ENCODE results near the gene SSX2IP.
"Not testable (repeated sequence)": the region's sequence is repeated elsewhere in the genome, so short reads cannot be mapped to it uniquely, and the experiment has no call there.

The SSX2IP gene

DNA sequence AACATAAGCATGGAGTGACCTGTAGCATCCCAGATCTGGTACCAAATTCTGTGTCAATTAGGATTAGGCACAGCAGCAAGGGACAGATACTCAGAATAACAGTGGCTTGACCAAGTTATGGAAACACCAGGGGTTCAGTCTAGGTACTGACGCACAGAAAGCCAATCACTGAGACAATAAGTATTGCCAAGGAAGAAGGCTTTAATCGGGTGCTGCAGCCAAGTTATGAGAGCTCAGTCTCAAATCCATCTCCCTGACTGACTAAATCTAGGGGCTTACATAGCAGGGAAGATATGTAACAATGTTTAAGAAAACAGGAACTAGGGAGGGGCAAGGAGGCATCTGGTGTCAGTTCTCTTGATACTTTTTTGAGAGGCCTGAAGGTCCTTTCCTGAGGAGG is 76.4 kb downstream of the SSX2IP start:
- Mint-ChIP-seq H3K27ac (no peak overlapping the region), H3K4me1 (ENCODE audit: low read depth in 2 of 2) (no peaks in the 10 kb centered on the region), H3K9me3 (no peaks in the 10 kb centered on the region), H3K4me3 (no peak overlapping the region), H3K27me3 (peaks cover 8 to 34% of the 10 kb centered on the region in 2 donors), H3K36me3 (ENCODE audit: insufficient read depth) (no peaks in the 10 kb centered on the region)
- no peak for DNase-seq
- ATAC-seq (replicated peaks), result no peak

DNA sequence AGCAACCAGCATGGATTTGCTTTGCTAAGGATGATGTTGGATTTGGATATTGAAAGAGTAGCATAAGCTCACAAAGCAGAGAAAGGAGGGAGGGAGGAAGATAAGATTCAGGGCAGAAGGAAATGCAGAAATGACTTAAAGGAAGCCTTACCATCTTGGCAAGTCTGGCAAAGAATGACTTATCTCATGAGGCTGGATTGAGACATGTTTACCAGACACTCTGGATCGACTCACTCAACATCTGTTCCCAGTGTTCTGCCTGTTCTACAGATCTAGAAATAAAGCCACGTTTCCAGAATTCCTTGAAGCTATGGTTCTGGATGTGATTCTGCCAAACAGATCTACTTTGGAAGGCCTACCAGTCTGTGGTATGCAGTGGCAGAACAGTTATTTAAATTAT is 77.2 kb downstream of the SSX2IP start:
- H3K9me3 Mint-ChIP-seq, result no peaks in the 10 kb centered on the region
- H3K4me3 Mint-ChIP-seq, result no peak overlapping the region
- peaks cover 8 to 34% of the 10 kb centered on the region in 2 donors for H3K27me3 Mint-ChIP-seq
- no peak for DNase-seq
- no peaks in the 10 kb centered on the region for H3K36me3 Mint-ChIP-seq (ENCODE audit: insufficient read depth)
- ATAC-seq (replicated peaks), result no peak
- H3K27ac Mint-ChIP-seq, result no peak overlapping the region
- H3K4me1 Mint-ChIP-seq (ENCODE audit: low read depth in 2 of 2), result no peaks in the 10 kb centered on the region

DNA sequence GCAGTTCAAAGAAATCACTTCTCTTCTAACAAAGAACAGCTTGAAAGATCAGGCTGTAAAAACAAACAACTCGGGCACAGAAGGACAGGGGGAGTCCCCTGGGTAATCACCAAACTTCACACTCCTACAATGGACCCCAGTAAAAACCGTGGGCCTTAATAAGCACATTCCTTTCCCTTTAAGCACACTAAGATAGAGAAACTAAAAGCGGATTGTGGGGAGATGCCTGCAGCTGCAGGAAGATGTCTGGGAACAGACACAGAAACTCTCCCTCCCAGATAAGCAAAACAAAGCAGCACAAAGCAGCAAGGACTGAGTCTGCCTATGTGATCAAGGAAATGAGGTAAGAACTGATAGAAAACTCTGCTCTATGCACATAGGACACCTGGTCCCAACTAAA is 78.5 kb downstream of the SSX2IP start:
- ATAC-seq (replicated peaks), result no peak
- no peak overlapping the region for H3K4me3 Mint-ChIP-seq
- DNase-seq, result no peak

DNA sequence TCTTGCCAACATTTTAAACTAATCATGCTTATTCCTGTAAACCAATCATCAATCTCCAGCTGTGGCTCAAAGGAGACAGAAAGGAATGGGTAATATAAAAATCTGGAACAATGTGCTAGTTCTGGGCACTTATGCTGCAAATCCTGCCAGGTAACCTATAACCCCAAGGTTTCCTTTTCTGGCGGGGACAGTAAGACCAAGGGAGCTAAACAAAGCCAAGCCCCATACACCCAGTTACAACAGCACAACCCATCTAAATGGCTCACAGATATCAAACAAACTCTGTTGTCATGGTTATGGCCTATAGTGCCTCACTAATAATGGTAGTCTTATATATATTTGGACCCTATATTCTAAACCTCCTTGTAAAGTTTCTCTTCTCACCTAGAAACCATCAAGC is 79.2 kb downstream of the SSX2IP start:
- peaks cover under 1 to 4% of the 10 kb centered on the region in 2 donors for H3K9me3 Mint-ChIP-seq
- no peaks in the 10 kb centered on the region for H3K4me1 Mint-ChIP-seq (ENCODE audit: low read depth in 2 of 2)
- H3K27me3 Mint-ChIP-seq, result peaks cover 14 to 35% of the 10 kb centered on the region in 2 donors
- DNase-seq, result no peak
- no peak overlapping the region for H3K27ac Mint-ChIP-seq
- no peaks in the 10 kb centered on the region for H3K36me3 Mint-ChIP-seq (ENCODE audit: insufficient read depth)
- no peak overlapping the region for H3K4me3 Mint-ChIP-seq
- no peak for ATAC-seq (replicated peaks)

More for the DNA sequence above, 78.5 kb downstream of the SSX2IP start:
- Mint-ChIP-seq H3K4me1 (ENCODE audit: low read depth in 2 of 2) (no peaks in the 10 kb centered on the region), H3K27ac (no peak overlapping the region), H3K27me3 (peaks cover 10 to 34% of the 10 kb centered on the region in 2 donors), H3K9me3 (no peaks in the 10 kb centered on the region), H3K36me3 (ENCODE audit: insufficient read depth) (no peaks in the 10 kb centered on the region)

DNA sequence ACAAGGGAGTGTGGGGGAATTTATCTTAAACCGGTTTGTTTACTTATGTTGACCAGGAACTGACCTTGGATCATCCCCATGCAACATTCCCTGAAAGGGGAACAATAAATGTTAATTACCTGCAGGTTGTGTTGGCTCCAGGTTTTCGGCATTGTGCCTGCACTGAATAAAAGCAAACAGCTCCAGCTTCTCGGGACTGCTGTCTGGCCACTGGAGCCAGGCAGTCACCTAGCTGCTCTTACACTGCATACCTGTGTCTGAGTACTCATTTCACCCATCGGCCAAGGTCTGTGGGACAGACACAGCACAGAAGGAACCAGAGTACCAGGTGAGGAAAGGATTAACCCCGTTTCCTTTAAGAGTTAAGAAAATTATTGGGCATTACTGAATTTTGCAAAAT is 83.3 kb downstream of the SSX2IP start:
- Mint-ChIP-seq H3K9me3 (peaks cover 7 to 11% of the 10 kb centered on the region in 2 donors), H3K36me3 (ENCODE audit: insufficient read depth) (no peaks in the 10 kb centered on the region), H3K27me3 (peaks cover 6 to 36% of the 10 kb centered on the region in 2 donors), H3K4me3 (no peak overlapping the region), H3K4me1 (ENCODE audit: low read depth in 2 of 2) (no peaks in the 10 kb centered on the region), H3K27ac (no peak overlapping the region)
- ATAC-seq (replicated peaks) (no peak), DNase-seq (no peak)

DNA sequence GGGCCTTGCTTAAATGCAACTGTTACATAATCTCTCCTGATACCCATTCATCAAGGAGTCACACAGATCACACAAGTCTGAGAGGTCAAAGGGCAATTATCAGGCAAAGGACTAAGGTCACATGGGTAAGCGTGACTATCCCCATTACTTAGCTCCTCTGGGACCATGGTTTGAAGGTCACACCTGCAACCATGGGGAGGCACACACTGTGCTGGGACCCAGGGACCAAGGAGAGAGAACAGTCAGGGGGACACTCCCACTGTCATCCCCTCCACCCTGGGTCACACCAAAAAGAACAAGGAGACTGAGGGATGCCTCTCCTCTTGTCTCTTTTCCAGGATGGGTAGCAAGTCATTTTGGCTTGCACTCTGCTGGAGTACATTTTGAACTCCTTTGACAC is 85.1 kb downstream of the SSX2IP start:
- Mint-ChIP-seq H3K27me3 (peaks cover 6 to 20% of the 10 kb centered on the region in 2 donors), H3K4me1 (ENCODE audit: low read depth in 2 of 2) (no peaks in the 10 kb centered on the region), H3K36me3 (ENCODE audit: insufficient read depth) (no peaks in the 10 kb centered on the region), H3K27ac (no peak overlapping the region), H3K9me3 (peaks cover 7 to 11% of the 10 kb centered on the region in 2 donors), H3K4me3 (no peak overlapping the region)
- DNase-seq (no peak), ATAC-seq (replicated peaks) (no peak)

DNA sequence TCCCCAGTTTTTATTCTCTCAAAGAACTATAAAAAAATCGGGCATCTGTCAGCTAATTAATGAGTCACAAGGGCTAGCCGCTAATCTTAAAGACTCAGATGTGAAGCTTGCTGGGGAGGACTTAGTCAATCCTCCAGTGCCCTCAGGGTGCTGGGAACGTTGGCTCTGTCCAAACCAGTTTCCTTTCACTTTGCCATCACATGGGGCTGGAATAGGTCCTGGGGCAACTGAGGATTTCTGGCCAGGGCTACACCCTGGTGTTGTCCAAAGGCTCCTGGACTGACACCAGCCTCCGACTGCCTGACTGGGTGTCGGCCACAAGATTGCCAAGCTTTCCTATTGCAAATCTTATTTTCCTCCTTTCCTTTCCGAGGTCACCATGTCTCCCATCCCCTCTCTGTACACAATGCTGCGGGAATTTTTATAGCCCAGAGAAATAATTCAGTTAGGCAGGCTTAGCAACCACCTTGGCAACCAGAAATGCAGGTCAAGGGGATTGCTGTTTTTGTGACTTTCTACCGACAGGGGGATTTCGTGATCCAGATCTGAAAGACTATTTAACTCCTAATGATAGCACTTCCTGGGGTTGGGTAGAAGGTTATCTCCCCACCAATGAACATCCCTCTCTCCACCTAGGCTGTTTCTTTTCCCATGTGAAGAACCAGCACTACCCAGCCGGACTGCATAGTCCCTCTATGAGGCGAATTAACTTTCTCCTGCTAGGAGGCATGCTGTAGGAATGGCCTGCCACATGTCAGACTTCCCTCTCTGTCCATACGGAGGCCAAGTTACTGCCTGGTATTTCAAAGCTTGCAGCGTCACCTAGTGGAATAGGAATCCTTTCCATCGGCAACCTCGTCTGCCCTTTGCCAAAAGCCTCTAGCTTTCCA is 86.1 kb downstream of the SSX2IP start:
- no peaks in the 10 kb centered on the region for H3K36me3 Mint-ChIP-seq (ENCODE audit: insufficient read depth)
- no peak overlapping the region for H3K27ac Mint-ChIP-seq
- H3K4me1 Mint-ChIP-seq (ENCODE audit: low read depth in 2 of 2), result no peaks in the 10 kb centered on the region

DNA sequence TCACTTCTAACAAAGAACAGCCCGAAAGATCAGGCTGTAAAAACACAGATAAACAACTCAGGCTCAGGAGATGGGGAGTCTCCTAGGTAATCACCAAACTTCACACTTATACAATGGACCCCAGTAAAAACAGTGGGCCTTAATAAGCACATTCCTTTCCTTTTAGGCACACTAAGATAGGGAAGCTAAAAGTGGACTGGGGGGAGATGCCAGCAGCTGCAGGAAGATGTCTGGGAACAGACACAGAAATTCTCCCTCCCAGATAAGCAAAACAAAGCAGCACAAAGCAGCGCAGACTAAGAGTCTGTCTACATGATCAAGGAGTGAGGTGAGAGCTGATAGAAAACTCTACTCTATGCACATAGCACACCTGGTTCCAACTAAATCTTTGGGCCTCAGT is 87.0 kb downstream of the SSX2IP start:
- Mint-ChIP-seq H3K27me3 (peaks cover 6 to 20% of the 10 kb centered on the region in 2 donors), H3K4me1 (ENCODE audit: low read depth in 2 of 2) (no peaks in the 10 kb centered on the region), H3K36me3 (ENCODE audit: insufficient read depth) (no peaks in the 10 kb centered on the region), H3K27ac (no peak overlapping the region), H3K9me3 (peaks cover 7 to 11% of the 10 kb centered on the region in 2 donors), H3K4me3 (no peak overlapping the region)
- DNase-seq (no peak), ATAC-seq (replicated peaks) (no peak)

More for the DNA sequence above, 86.1 kb downstream of the SSX2IP start:
- Mint-ChIP-seq H3K27me3 (peaks cover 6 to 20% of the 10 kb centered on the region in 2 donors), H3K9me3 (peaks cover 7 to 11% of the 10 kb centered on the region in 2 donors), H3K4me3 (no peak overlapping the region)
- DNase-seq, result no peak
- ATAC-seq (replicated peaks), result no peak

DNA sequence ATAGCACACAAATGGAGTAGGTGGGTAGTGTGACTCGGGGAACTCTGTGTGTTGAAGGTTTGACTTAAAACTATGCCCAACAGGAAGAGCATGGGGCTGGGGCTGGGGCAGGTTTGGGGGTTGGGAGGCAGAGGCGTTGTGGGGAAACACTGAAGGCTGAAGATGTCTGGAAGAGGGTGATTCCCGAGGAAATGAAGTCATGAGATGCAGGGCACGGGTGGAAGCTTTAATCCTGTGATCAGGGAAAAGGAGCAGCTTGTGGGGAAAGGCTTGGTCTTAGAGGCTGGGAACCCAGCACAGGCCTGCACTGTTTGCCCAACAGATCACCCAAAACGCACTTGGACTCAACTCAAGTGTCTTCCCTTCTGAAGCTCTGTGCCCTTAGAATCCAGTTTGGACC is 89.5 kb downstream of the SSX2IP start:
- Mint-ChIP-seq H3K9me3 (peaks cover 4% of the 10 kb centered on the region in 2 donors), H3K36me3 (ENCODE audit: insufficient read depth) (no peaks in the 10 kb centered on the region), H3K4me1 (ENCODE audit: low read depth in 2 of 2) (no peaks in the 10 kb centered on the region), H3K27me3 (peaks cover 0 to 16% of the 10 kb centered on the region in 2 donors), H3K4me3 (no peak overlapping the region), H3K27ac (no peak overlapping the region)
- DNase-seq (no peak), ATAC-seq (replicated peaks) (no peak)

DNA sequence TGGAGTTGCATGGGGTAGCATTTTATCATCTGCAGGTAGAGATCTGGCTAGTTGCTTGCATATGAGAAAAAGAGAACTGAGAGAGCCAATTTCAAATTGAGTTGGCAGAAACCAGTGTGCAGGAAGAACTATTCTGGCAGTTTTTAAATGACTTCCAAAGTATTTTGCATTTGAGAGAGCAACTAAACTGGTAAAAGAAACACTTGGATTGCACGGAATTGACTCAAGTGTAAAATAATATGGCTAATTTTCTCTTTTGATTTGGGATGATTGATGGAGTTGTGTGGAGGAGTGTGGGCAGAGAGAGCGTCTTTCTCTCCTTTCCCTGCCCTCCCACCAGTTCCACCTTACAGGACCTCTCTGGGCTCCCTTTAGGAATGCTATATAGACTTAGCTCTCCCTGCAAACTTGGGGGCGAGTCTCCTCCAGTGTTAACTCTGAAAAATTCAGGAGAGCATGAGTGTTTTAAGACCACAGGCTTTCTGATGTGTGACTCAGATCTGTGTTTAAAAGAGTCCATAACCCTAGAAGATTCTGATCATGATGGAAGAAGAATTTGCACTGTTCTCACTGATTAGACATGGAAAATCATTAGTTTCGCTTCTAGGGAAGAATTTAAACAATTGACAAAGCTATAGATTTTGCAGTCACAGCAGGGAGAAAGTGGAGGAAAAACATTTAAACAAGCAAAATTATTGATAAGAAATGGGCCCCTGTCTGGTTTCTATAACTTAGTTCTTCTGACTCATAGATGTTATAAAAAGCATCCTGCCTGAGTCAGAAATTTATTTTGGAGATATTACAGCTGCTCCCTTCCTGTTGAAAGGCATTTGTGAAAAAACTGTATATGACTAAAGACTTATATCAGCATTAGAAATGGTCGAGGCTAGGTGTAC is 91.2 kb downstream of the SSX2IP start:
- DNase-seq, result no peak
- H3K36me3 Mint-ChIP-seq (ENCODE audit: insufficient read depth), result no peaks in the 10 kb centered on the region
- H3K9me3 Mint-ChIP-seq, result no peaks in the 10 kb centered on the region
- no peaks in the 10 kb centered on the region for H3K4me1 Mint-ChIP-seq (ENCODE audit: low read depth in 2 of 2)
- H3K4me3 Mint-ChIP-seq, result no peak overlapping the region
- ATAC-seq (replicated peaks), result no peak
- H3K27ac Mint-ChIP-seq, result no peak overlapping the region
- peaks cover 0 to 7% of the 10 kb centered on the region in 2 donors for H3K27me3 Mint-ChIP-seq

DNA sequence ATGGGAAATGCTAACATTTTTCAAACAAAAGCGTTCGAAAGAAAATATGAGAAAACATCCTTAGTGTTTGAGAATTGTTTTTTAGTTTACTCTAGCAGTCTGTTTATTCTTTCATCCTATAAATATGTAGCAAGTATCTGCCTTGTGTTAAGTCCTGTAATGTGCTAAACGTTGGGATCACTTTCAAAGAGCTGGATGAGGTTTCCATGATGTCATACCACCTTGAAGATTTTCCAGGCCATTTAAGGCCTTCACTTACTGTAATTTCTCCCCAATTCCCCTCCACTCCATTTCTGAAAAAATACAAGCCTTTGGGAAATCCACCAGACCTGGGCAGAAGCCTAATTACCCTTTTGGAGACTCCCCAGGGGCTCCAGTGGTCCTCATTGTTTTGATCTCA is 91.8 kb downstream of the SSX2IP start:
- H3K4me3 Mint-ChIP-seq, result no peak overlapping the region
- no peak overlapping the region for H3K27ac Mint-ChIP-seq
- H3K4me1 Mint-ChIP-seq (ENCODE audit: low read depth in 2 of 2), result no peaks in the 10 kb centered on the region
- DNase-seq, result no peak
- ATAC-seq (replicated peaks), result no peak
- H3K27me3 Mint-ChIP-seq, result peaks cover 0 to 9% of the 10 kb centered on the region in 2 donors
- H3K36me3 Mint-ChIP-seq (ENCODE audit: insufficient read depth), result no peaks in the 10 kb centered on the region
- no peaks in the 10 kb centered on the region for H3K9me3 Mint-ChIP-seq

DNA sequence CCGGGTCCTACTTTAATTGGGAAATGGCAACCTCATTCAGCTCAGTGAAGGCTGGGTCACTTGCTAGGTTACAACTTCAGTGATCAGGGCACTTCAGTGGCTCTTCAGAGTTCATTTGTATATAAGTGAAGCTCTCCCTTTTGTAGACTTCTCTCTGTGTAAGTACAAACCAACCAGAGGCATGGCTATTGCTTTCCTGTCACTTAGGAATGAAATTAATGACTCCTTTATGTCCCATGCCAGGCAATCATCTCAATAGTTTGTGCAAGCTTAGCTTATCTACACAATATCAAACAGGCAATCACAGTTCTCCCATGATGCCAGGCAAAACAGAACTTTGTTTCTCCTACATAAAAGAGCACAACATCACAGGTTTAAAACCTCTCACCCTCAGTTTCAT is 93.2 kb downstream of the SSX2IP start:
- Mint-ChIP-seq H3K4me1 (ENCODE audit: low read depth in 2 of 2) (no peaks in the 10 kb centered on the region), H3K36me3 (ENCODE audit: insufficient read depth) (peaks cover 3% of the 10 kb centered on the region), H3K4me3 (no peak overlapping the region), H3K27me3 (peaks cover 5 to 23% of the 10 kb centered on the region in 2 donors), H3K9me3 (no peaks in the 10 kb centered on the region), H3K27ac (no peak overlapping the region)
- DNase-seq (no peak), ATAC-seq (replicated peaks) (no peak)

DNA sequence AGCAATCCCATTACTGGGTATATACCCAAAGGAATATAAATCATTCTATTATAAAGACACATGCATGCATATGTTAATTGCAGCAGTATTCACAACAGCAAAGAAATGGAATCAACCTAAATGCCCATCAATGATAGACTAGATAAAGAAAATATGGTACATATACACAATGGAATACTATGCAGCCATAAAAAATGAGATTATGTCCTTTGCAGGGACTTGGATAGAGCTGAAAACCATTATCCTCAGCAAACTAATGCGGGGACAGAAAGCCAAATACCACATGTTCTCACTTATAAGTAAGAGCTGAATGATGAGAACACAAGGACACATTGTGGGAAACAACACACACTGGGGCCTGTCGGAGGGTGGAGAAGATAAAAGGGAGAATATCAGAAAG is 95.3 kb downstream of the SSX2IP start:
- H3K9me3 Mint-ChIP-seq; DNase-seq; H3K36me3 Mint-ChIP-seq (ENCODE audit: insufficient read depth); H3K4me3 Mint-ChIP-seq; H3K4me1 Mint-ChIP-seq (ENCODE audit: low read depth in 2 of 2); H3K27ac Mint-ChIP-seq; ATAC-seq (replicated peaks): not testable (repeated sequence)
- H3K27me3 Mint-ChIP-seq, result peaks cover 26 to 42% of the 10 kb centered on the region in 2 donors

Data from effector memory CD8-positive, alpha-beta T cell (primary cell).